ENCODE results near the gene CADPS2. TPM values are rescaled to one million over a fixed set of nuclear protein-coding genes. Genes with fewer than 3 reads are reported as not detected.

The CADPS2 gene
- total and polyA plus RNA-seq, 4 donors: 5.6 to 41.1 (median 11.0) TPM

DNA sequence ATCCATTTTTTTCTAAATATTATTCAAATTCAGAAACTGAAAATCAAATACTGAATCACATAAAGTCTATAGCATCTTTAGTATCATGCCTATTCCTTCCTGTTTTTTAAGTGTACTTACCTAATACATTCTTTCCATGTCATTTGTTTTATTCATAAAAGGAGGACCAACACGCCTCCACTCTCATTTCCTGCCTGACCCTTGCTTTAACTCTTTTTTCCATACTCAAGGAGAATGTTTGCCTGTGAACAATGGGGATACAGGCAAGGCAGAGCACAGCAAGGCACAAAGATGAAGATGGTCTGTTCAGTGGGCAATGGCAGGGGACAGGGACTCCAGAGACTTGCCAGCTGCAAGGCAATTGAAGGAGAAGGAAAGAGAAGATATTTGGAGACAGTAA is 460.5 kb downstream of the CADPS2 start:
- Histone ChIP-seq H3K27ac (ENCODE audit: low read depth in 1 of 2, low read length in 2 of 2) (no peak overlapping the region), H3K27me3 (ENCODE audit: control insufficient read depth in 4 of 4, insufficient read depth in 4 of 4, low read length in 3 of 4) (no peaks in the 10 kb centered on the region), H3K9me3 (ENCODE audit: control insufficient read depth in 4 of 4, low read length in 3 of 4) (no peaks in the 10 kb centered on the region), H3K4me1 (ENCODE audit: control insufficient read depth in 4 of 4, insufficient read depth in 4 of 4, low read length in 3 of 4) (no peaks in the 10 kb centered on the region), H3K9ac (ENCODE audit: low read depth in 1 of 2, low read length in 2 of 2) (no peak overlapping the region), H3K4me3 (ENCODE audit: low read depth in 1 of 3, low read length in 3 of 3) (no peak overlapping the region), H3K36me3 (ENCODE audit: control insufficient read depth in 4 of 4, insufficient read depth in 3 of 4, low read depth in 1 of 4, low read length in 3 of 4) (peaks cover 0 to 1% (median 0%) of the 10 kb centered on the region in 4 donors)
- 89% methylated on average over 1 of the region's 1 CpG for WGBS
- no peak for DNase-seq (ENCODE audit: low spot score)
- no peak for TF ChIP-seq HNF4A (conservative IDR thresholded peaks at IDR 0.05)
- TF ChIP-seq JUND (IDR thresholded peaks at IDR 0.05): no peak
- no peak for TF ChIP-seq GABPA (IDR thresholded peaks at IDR 0.05 in 1 of 2, conservative IDR thresholded peaks at IDR 0.05 in 1 of 2)
- no peak for TF ChIP-seq EGR1 (IDR thresholded peaks at IDR 0.05; ENCODE audit: low read depth in 2 of 2)
- TF ChIP-seq YY1 (IDR thresholded peaks at IDR 0.05): no peak
- no peak for TF ChIP-seq TAF1 (conservative IDR thresholded peaks at IDR 0.05)
- no peak for TF ChIP-seq RXRA (IDR thresholded peaks at IDR 0.05)
- no peak for TF ChIP-seq FOXA1 (IDR thresholded peaks at IDR 0.05)
- no peak for TF ChIP-seq ZBTB33 (IDR thresholded peaks at IDR 0.05)
- no peak for TF ChIP-seq CTCF (IDR thresholded peaks at IDR 0.05; ENCODE audit: low read depth, low read length, missing input control)
- no peak for TF ChIP-seq HNF4G (IDR thresholded peaks at IDR 0.05)

GRCh38 chr7:122423591-122423990 is 462.7 kb downstream of the CADPS2 start:
- Histone ChIP-seq H3K9ac (ENCODE audit: low read depth in 1 of 2, low read length in 2 of 2) (no peak overlapping the region), H3K27ac (ENCODE audit: low read depth in 1 of 2, low read length in 2 of 2) (no peak overlapping the region), H3K4me3 (ENCODE audit: low read depth in 1 of 3, low read length in 3 of 3) (no peak overlapping the region), H3K9me3 (ENCODE audit: control insufficient read depth in 4 of 4, low read length in 3 of 4) (no peaks in the 10 kb centered on the region), H3K27me3 (ENCODE audit: control insufficient read depth in 4 of 4, insufficient read depth in 4 of 4, low read length in 3 of 4) (no peaks in the 10 kb centered on the region), H3K4me1 (ENCODE audit: control insufficient read depth in 4 of 4, insufficient read depth in 4 of 4, low read length in 3 of 4) (no peaks in the 10 kb centered on the region), H3K36me3 (ENCODE audit: control insufficient read depth in 4 of 4, insufficient read depth in 3 of 4, low read depth in 1 of 4, low read length in 3 of 4) (peaks cover 0 to 1% (median 0%) of the 10 kb centered on the region in 4 donors)
- no peak for DNase-seq (ENCODE audit: low spot score)
- 93% methylated on average over 4 of the region's 4 CpGs for WGBS
- TF ChIP-seq SP1 (IDR thresholded peaks at IDR 0.05): no peak
- TF ChIP-seq GABPA (IDR thresholded peaks at IDR 0.05 in 1 of 2, conservative IDR thresholded peaks at IDR 0.05 in 1 of 2): no peak
- no peak for TF ChIP-seq ZBTB33 (IDR thresholded peaks at IDR 0.05)
- TF ChIP-seq EGR1 (IDR thresholded peaks at IDR 0.05; ENCODE audit: low read depth in 2 of 2): no peak
- TF ChIP-seq FOXA1 (IDR thresholded peaks at IDR 0.05): no peak
- no peak for TF ChIP-seq YY1 (IDR thresholded peaks at IDR 0.05)
- TF ChIP-seq REST (IDR thresholded peaks at IDR 0.05): no peak
- TF ChIP-seq TAF1 (conservative IDR thresholded peaks at IDR 0.05): no peak
- TF ChIP-seq RXRA (IDR thresholded peaks at IDR 0.05): no peak
- TF ChIP-seq JUND (IDR thresholded peaks at IDR 0.05): no peak
- no peak for TF ChIP-seq FOXA2 (IDR thresholded peaks at IDR 0.05)
- no peak for TF ChIP-seq CTCF (IDR thresholded peaks at IDR 0.05; ENCODE audit: low read depth, low read length, missing input control)
- TF ChIP-seq MAX (IDR thresholded peaks at IDR 0.05): no peak
- TF ChIP-seq, protein P1, sequence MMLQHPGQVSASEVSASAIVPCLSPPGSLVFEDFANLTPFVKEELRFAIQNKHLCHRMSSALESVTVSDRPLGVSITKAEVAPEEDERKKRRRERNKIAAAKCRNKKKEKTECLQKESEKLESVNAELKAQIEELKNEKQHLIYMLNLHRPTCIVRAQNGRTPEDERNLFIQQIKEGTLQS (IDR thresholded peaks at IDR 0.05): no peak
- TF ChIP-seq RAD21 (IDR thresholded peaks at IDR 0.05): no peak
- no peak for TF ChIP-seq HNF4A (conservative IDR thresholded peaks at IDR 0.05)
- TF ChIP-seq HNF4G (IDR thresholded peaks at IDR 0.05): no peak
- no peak for TF ChIP-seq NR2F2 (IDR thresholded peaks at IDR 0.05)

Data from liver (tissue), 9 donors.